ENCODE measurements around the gene RBBP5.

DNA sequence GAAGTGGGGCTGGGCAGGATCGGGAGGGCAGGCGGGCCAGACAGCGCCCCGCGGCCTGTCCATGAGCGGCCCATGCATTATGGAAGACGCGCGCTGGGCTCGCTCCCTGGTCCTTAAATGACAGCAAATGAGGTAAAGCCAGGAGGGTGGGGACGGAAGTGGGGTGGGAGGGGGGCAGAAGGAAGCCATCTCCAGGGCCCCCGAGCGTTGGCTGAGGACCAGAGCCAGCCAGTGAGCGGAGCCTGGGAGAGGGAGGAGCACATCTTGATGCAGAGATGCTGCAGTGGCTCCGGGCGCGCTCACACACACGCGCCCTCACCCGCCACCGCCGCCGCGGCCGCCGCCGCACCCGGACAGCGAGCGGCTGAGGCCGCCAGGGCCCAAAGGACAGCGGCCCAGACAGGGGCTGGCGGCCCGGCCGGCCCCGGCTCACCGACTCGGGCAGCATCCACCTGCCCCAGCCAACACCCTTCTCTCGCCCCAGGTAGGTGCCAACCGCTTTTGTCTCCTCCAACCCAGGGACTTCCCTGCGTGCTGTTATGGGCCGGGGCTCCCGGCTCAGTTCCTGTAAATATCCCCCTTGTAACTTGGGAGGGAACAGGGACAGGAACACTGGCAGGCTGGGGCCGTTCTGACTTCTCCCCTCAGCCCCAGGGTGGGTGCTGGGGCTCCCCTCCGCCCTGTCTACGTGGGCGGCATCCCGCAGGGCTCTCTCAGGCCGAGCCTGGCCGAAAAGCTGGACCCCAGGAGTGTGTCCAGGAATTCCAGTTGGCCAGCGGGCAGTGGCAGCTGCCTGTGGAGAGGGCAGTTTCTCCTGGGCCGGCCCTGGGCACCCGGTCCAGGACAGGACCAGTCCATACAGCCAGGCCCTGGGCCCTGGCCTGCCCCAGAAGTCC lies 78.6 kb downstream of the RBBP5 start, which contains the start of gene CNTN2:
- TF ChIP-seq RAD21 (IDR thresholded peaks at IDR 0.05; ENCODE audit: low read depth) (no peak), CREB1 (IDR thresholded peaks at IDR 0.05; ENCODE audit: low read depth) (no peak), NFIC (IDR thresholded peaks at IDR 0.05) (no peak), FOXM1 (IDR thresholded peaks at IDR 0.05; ENCODE audit: borderline replicate concordance, low read depth) (no peak), YY1 (IDR thresholded peaks at IDR 0.05; ENCODE audit: low read depth) (no peak)
